Measurements from ENCODE around the gene ANKRD29. TPM values are rescaled to one million over a fixed set of nuclear protein-coding genes. Genes with fewer than 3 reads are reported as not detected.

The ANKRD29 gene
- total and polyA plus RNA-seq, 9 of the 15 experiments (the other 6 are each of a cell fraction or from before 2014, with no cell fraction given), result 0.36 TPM; not detected in 8

DNA sequence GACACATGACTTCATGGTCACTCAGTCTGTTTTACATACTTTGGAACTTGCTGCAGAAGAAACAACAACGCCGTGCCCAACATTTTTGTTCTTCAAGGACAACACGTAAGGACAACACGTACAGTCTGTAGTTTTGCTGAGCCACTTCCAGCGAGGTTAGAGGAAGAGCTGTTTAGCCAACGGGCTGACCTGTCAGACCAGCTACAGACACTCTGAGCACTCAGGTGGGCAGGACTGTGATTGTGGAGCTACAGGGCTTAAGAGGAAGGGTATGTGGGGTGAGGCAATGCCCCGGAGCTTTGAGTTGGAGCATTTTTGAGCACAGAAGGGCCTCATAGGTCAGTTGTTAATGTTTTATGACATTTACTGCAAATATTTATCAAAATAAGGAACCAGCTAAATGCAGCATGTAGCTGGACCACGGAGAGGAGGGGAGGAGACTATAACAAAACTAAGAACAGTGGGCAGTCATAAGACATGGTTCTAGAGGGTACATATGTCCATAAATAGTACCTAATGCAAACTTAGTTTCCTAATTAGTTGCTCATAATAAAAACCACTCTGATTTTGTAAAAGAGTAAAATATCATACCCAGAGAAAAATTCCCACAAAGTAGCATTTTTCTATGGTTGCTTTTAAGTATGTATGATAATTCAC, 50.1 kb downstream of the ANKRD29 start:
- in situ Hi-C loops (cut with MboI) (no loop called here), intact Hi-C loops (cut with micrococcal nuclease) (no loop called here)
- Histone ChIP-seq H3K79me2 (ENCODE audit: control insufficient read depth, insufficient read depth, low read length) (no peaks in the 10 kb centered on the region), H3K4me3 (no peak overlapping the region), H3K4me2 (ENCODE audit: insufficient read depth, low read length) (no peak overlapping the region), H3K36me3 (ENCODE audit: control insufficient read depth, insufficient read depth, low read length) (no peaks in the 10 kb centered on the region), H3K27me3 (ENCODE audit: control insufficient read depth in 2 of 2, insufficient read depth in 2 of 2, low read length in 2 of 2) (peaks cover 20 to 30% of the 10 kb centered on the region in 2 experiments; a peak in 4 of 5 replicates), H3K9me1 (ENCODE audit: control insufficient read depth, insufficient read depth, low read length) (no peaks in the 10 kb centered on the region), H3K4me1 (replicated peaks in 1 of 2; ENCODE audit: control insufficient read depth in 2 of 2, insufficient read depth in 2 of 2, low read length in 2 of 2) (no peaks in the 10 kb centered on the region), H4K20me1 (replicated peaks; ENCODE audit: control insufficient read depth, insufficient read depth, low read length) (peaks cover 2% of the 10 kb centered on the region; the same call in 1 of the 2 replicates), H3K27ac (ENCODE audit: extremely low read depth, low read depth, low read length) (no peak overlapping the region), H3K9me3 (replicated peaks; ENCODE audit: control insufficient read depth, insufficient read depth, low read depth, low read length) (no peaks in the 10 kb centered on the region), H3K9ac (ENCODE audit: insufficient read depth in 1 of 2, low read depth in 2 of 2, low read length in 2 of 2) (no peak overlapping the region), H2AFZ (ENCODE audit: low read depth, low read length) (no peak overlapping the region)
- ChIA-PET CTCF (ENCODE audit: low intra/inter-chr PET ratio) (no interaction called here), POLR2A (interaction anchor here (0.6 to 1.0 kb wide), 4 partner anchors 27 to 499 kb away, joined by 3 read pairs; partner anchors contain the start of gene NPC1)
- ATAC-seq (peak; percentile 56), FAIRE-seq (no peak), DNase-seq (ENCODE audit: extremely low read depth in 1 of 4, low spot score in 3 of 4) (no peak)
- WGBS (ENCODE audit: insufficient coverage, low coverage, missing lambda C conversion rate), result 4% methylated on average over 8 of the region's 8 CpGs
- no TSS peak for BruUV-seq (replicated peaks)
- TF ChIP-seq RBM39 (optimal IDR thresholded peaks at IDR 0.05; ENCODE audit: low read depth, low read length) (no peak), ZNF436 (CRISPR knock-in tag; IDR thresholded peaks at IDR 0.05) (no peak), KLF16 (IDR thresholded peaks at IDR 0.05) (no peak), RBM34 (IDR thresholded peaks at IDR 0.05; ENCODE audit: borderline replicate concordance, insufficient read depth, low read length) (no peak), SMC3 (conservative IDR thresholded peaks at IDR 0.05; ENCODE audit: insufficient read depth, low read depth, low read length) (no peak), ZBTB1 (CRISPR knock-in tag; IDR thresholded peaks at IDR 0.05; ENCODE audit: borderline replicate concordance, low read depth) (no peak), PRMT5 (CRISPR knock-in tag; IDR thresholded peaks at IDR 0.05) (no peak), NR2F6 (CRISPR knock-in tag; IDR thresholded peaks at IDR 0.05) (no peak), DMBX1 (CRISPR knock-in tag; IDR thresholded peaks at IDR 0.05; ENCODE audit: borderline replicate concordance) (no peak), C11orf30 (IDR thresholded peaks at IDR 0.05; ENCODE audit: low read depth) (no peak), ZNF766 (CRISPR knock-in tag; conservative IDR thresholded peaks at IDR 0.05) (no peak), NFRKB (IDR thresholded peaks at IDR 0.05; ENCODE audit: low read depth) (no peak)
- TF ChIP-seq, protein P1, sequence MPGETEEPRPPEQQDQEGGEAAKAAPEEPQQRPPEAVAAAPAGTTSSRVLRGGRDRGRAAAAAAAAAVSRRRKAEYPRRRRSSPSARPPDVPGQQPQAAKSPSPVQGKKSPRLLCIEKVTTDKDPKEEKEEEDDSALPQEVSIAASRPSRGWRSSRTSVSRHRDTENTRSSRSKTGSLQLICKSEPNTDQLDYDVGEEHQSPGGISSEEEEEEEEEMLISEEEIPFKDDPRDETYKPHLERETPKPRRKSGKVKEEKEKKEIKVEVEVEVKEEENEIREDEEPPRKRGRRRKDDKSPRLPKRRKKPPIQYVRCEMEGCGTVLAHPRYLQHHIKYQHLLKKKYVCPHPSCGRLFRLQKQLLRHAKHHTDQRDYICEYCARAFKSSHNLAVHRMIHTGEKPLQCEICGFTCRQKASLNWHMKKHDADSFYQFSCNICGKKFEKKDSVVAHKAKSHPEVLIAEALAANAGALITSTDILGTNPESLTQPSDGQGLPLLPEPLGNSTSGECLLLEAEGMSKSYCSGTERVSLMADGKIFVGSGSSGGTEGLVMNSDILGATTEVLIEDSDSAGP (CRISPR knock-in tag; IDR thresholded peaks at IDR 0.05), result no peak
